GM21423 (cell line): Measurements from ENCODE around the gene EFCAB10.
"Not testable (repeated sequence)": the region's sequence is repeated elsewhere in the genome, so short reads cannot be mapped to it uniquely, and the experiment has no call there.

ENCODE experiments used
- ATAC-seq: cut with Tn5 transposase; IDR thresholded peaks from one replicate; pipeline ENCODE4 v1.9.1; 2021; ENCODE audit warnings: mild to moderate bottlenecking, moderate library complexity; ENCODE audit not compliant: unreplicated experiment

EFCAB10 gene

DNA sequence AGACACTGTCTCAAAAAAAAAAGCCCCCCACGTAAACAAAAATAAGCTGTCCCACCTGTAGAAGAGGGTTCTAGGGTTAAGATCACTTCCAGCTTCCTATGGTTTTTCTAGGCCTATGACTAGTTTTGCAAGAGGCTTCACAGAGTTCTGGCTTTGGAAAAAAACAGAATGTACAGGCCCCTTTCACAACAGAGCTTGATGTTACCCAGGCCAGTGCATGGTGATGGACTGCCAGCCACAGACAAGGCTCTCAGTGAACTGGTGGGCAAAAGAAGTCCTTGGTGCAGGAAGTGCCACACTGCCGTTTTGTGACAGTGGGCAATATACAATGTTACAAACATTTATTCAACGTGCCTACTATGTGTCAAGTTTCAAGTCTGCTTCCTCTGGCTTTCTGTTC is 18.3 kb upstream of the EFCAB10 start:
- ATAC-seq = no peak

DNA sequence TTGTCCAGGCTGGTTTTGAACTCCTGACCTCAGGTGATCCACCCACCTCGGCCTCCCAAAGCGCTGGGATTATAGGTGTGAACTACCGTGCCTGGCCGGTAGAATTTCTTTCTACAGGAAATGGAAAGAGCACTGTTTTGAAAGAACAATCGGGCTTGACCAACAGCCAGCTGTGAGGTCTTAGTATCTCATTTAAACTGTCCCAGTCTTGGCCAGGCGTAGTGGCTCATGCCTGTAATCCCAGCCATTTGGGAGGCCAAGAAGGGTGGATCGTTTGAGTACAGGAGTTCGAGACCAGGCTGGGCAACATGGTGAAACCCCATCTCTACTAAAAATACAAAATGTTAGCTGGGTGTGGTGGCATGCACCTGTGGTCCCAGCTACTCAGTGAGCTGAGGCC is 17.8 kb upstream of the EFCAB10 start:
- ATAC-seq = not testable (repeated sequence)

- ATAC-seq = no peak
These were observed 15.6 kb upstream of the EFCAB10 start for GRCh38 chr7:105596866-105597265.

DNA sequence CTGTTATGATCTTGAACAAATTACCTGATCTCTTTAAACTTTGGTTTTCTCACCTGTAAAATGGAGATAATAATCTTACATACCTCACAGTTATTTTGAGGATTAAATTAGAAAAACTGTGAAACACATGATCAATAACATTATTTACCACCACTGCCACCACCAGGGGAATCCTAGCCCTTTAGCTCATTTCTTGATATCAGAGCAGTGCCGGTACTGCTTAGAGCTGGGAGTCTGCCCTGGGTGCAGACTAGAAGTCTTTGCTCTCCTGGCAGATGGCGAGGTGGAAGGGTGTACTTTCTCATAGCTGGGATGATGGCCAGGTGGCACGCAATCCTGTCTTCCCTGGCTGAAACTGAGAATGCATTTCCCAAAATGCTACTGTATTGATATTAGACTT is 12.7 kb upstream of the EFCAB10 start:
- no peak for ATAC-seq

- no peak for ATAC-seq
These were observed 10.2 kb upstream of the EFCAB10 start for GRCh38 chr7:105591522-105591921.

DNA sequence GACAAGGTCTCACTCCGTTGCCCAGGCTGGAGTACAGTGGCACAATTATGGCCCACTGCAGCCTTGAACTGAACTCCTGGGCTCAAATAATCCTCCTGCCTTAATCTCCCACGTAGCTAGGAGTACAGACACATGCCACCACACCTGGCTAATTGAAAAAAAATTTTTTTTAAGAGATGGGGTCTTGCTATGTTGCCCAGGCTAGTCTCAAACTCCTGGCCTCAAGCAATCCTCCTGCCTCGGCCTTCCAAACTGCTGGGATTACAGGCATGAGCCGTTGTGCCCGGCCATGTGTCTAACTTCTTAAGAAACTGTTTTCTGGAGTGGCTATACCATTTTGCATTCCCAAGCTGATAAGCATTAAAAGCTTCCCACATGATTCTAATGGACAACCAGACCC is 9.5 kb upstream of the EFCAB10 start:
- no peak for ATAC-seq

GRCh38 chr7:105589356-105590077 is 8.2 kb upstream of the EFCAB10 start:
- ATAC-seq = peak; percentile 89

GRCh38 chr7:105587909-105588635 is 6.8 kb upstream of the EFCAB10 start:
- ATAC-seq = no peak

GRCh38 chr7:105585850-105586500 is 4.7 kb upstream of the EFCAB10 start:
- ATAC-seq = no peak

- no peak for ATAC-seq
These were observed 2.9 kb upstream of the EFCAB10 start for GRCh38 chr7:105584165-105584564.

GRCh38 chr7:105583061-105583460 is 1.8 kb upstream of the EFCAB10 start:
- ATAC-seq = no peak

DNA sequence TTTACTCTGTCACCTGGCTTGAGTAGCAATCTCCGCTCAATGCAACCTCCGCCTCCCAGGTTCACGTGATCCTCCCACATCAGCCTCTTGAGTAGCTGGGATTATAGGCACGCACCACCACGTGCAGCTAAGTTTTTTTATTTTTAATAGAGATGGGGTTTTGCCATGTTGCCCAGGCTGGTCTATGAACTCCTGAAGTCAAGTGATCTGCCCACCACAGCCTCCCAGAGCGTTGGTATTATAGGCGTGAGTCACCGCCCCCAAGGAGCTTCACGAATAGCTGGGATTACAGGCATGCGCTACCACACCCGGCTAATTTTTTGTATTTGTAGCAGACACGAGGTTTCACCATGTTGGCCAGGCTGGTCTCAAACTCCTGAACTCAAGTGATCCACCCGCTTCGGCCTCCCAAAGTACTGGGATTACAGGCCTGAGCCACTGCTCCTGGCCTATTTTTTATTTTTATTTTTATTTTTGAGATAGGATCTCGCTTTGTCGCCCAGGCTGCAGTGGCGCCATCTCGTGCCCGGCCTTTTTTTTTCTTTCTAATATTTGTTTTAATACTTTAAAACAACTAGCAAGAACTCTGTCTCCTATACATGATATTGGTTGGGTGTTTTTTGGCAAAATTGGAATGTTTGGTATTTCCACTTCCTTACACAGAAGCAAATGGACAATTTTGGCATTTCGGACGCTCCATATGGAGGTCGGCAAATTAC is 1.1 kb downstream of the EFCAB10 start:
- no peak for ATAC-seq

DNA sequence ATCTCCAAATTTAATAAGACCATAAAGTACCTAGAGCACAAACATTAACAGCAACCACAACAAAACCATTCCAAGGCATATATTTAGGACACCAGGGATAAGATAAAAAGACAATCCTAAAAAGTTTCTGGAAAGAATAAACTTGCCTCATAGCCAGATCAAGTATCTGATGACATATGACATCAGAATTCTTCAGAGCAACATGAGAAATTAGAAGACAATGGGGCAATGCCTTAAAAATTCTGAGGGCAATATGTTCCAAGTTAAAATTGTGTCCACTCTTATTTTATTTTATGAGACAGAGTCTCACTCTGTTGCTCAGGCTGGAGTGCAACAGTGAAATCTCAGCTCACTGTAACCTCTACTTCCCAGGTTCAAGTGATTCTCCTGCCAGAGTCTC is 2.8 kb downstream of the EFCAB10 start:
- ATAC-seq = no peak

GRCh38 chr7:105577251-105577650 is 4.0 kb downstream of the EFCAB10 start:
- ATAC-seq = no peak

DNA sequence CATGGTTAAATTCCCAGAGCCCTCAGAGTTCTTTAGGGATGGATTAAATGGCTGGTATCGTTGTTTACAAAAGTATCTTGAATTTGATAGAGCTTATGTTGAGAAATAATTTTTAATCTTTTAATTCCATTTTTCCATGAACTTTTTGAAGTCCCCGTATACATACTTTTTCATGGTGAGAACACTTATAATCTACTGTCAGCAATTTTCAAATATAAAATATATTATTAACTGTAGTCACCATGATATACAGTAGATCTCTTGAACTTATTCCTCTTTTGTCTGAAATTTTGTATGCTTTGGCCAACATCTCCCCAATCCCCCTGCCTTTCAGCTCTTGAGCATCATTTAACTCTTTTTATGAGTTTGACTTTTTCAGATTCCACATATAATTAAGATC is 9.4 kb downstream of the EFCAB10 start:
- ATAC-seq = no peak

- ATAC-seq = no peak
These were observed 13.5 kb downstream of the EFCAB10 start for GRCh38 chr7:105567821-105568220.

- no peak for ATAC-seq
These were observed 14.3 kb downstream of the EFCAB10 start for GRCh38 chr7:105567024-105567423.

DNA sequence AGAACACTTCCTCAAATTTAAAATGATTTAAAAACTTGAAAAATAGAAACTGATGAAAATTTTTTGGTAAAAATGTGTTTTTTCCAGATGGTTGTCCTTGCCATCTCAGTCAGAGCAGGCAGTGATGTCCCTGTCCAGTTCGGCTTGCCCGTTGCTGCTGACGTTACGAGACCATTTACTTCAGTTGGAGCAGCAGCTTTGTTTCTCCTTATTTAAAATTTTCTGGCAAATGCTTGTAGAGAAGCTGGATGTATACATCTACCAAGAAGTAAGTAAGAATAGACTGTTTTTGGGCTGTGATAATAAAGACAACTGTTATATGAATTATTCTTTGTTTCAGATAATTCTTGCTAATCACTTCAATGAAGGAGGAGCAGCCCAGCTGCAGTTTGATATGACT is 16.1 kb downstream of the EFCAB10 start:
- no peak for ATAC-seq

GRCh38 chr7:105559926-105560325 is 21.4 kb downstream of the EFCAB10 start:
- no peak for ATAC-seq

DNA sequence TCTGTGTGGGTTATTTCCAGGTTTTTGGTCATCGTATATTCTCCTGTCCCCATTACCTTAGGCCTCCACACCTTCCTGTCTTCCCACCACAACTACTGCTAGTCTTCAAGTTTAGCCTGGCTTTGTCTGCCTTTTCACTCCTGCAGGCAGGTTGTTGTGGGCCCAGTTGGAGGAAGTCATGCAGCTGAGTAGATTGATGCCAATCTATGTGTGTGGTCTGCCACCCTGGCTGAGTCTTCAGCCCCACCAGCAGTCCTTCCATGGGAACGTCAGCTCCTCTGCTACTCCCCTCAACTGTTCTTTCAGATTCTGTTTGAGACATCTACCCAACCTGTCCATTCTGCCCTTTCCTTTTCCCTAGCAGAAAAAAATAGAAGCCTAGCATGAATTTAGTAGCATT is 43.0 kb downstream of the EFCAB10 start:
- no peak for ATAC-seq

DNA sequence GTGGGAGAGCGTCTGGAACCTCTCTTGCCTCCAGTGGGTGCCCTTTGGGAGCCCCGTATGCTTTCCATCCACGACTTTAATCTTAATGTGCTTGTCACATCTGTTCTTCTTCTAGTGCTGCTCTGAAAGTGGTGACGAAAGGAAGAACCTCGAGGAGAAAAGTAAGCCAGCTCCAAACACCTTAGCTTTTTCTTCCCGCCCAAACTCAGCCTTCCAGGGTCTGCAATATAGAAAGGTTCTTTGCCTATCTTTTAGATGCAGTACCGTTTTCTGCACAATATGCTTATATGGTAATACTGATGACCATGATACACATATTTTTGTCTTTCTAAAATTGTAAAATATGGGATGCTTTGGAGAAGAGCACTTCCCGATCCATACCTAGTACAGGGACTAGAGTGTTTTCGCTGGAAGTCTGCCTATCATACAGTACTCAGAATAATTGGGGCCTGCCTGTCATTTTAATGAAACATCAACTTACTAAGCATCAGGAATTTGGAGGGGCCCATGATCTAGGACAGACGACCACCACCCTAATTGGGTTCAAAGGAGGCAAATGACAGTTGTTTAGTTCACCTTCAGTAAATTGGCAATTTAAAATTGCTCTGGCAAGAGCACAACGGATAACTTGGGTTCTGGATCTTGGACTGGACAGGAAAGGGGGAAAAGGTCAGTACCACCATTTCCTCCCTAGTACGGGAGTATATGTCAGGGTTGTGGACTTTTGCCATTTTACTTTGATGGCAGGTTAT is 48.4 kb downstream of the EFCAB10 start:
- no peak for ATAC-seq
